HG02610 (cell line): ENCODE results near the gene ZNF502.

Experiments used
- ATAC-seq: cut with Tn5 transposase; IDR thresholded peaks from one replicate; pipeline ENCODE4 v1.9.1; 2021; ENCODE audit warnings: mild to moderate bottlenecking, moderate library complexity; ENCODE audit not compliant: unreplicated experiment

The ZNF502 gene

DNA sequence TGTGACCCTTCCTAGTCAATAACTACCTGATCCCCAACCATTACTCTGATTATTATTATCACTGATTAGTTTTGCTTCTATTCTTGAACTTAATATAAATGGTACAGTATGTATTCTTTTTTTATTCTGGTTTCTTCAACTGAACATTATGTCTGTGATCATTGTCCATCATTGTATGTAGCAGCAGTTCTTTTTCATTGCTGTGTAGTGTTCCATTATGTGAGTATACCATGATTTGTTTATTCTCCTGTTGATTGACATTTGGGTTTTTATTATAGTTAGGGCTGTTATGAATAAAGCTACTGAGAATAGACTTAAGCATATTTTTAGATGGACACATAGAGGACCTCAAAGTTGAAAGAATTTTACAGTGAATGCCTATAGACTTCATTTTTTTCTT, 51.8 kb downstream of the ZNF502 start:
- no peak for ATAC-seq

DNA sequence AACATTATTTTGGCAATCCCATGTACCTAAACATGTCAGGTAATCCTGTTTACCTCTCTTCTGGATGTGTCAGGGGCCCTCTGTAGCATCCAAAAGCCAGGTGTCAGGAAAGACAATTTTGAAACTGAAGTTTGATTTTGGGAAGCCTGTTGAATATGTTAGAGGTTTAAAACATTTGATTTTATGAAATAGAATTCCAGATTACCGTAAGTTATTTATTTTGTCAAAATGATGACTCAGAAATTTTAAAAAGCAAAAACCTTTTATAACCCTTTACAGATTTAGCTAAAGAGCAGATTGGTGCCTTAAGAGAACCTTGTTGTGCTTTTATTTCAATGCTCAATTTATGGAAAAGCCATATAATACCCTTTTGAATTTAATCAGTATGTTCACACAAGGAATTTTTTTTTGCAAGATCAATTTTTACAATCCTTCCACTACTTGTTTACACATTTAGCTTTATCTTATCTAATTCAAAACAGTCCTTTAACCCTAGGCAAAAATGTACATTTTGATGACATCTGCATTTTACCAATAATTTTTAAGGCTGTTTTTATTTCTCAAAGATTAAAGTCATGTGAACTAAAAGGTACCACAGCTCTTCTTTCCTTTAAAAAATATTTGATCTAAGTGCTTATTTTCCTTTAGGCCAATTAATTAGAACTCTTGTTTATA, 59.1 kb downstream of the ZNF502 start:
- no peak for ATAC-seq

DNA sequence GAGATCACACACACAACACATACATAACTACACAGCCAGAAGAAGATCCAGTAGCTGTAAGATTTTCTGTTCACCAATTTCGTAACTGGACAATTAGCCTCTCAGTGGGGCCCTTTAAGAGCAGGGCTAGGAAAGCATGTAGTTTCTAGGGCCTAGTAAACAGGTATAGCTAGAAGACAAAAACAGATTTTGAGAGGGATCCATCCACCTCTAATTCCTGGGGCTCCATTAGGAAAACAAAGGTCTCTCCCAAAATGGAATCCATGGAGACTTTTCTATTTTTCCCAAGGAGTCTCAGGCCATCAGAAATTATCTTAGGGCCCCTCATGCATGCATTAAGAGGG, 59.6 kb downstream of the ZNF502 start:
- ATAC-seq, result no peak
